Measurements from ENCODE around the gene LY6G6F. TPM values are rescaled to one million over a fixed set of nuclear protein-coding genes. Genes with fewer than 3 reads are reported as not detected.

LY6G6F gene
- total and polyA plus RNA-seq, 2 experiments from 2014 or later, result not detected

GRCh38 chr6:31697555-31697954 is 9.1 kb upstream of the LY6G6F start:
- Histone ChIP-seq H3K4me2 (ENCODE audit: unreplicated experiment) (no peak overlapping the region), H3K79me2 (ENCODE audit: insufficient read depth) (peaks cover 34% of the 10 kb centered on the region), H3K9me2 (ENCODE audit: insufficient read depth) (no peaks in the 10 kb centered on the region), H3K36me3 (ENCODE audit: low read depth) (peaks cover 13% of the 10 kb centered on the region; the same call in 1 of the 2 replicates), H3K27ac (no peak overlapping the region), H3F3A (ENCODE audit: insufficient read depth) (no peaks in the 10 kb centered on the region), H3K9ac (no peak overlapping the region), H2AFZ (no peak overlapping the region), H3K4me3 (no peak overlapping the region), H3K9me3 (ENCODE audit: low read depth) (no peaks in the 10 kb centered on the region), H3K27me3 (replicated peaks; ENCODE audit: insufficient read depth) (no peaks in the 10 kb centered on the region), H3K4me1 (ENCODE audit: insufficient read depth) (peaks cover 8% of the 10 kb centered on the region), H4K20me1 (ENCODE audit: insufficient read depth) (no peaks in the 10 kb centered on the region)
- 61 to 62% methylated on average over 3 of the region's 3 CpGs for WGBS, 2 experiments (ENCODE audit: low coverage in 1 of 2, low lambda C conversion rate in 2 of 2, missing lambda C conversion rate in 2 of 2)
- in situ Hi-C loops (cut with MboI), result no loop called here
- TF ChIP-seq EZH2 (IDR thresholded peaks at IDR 0.05; ENCODE audit: insufficient read depth, poor library complexity, severe bottlenecking), result no peak
- TF ChIP-seq EZH2phosphoT487 (IDR thresholded peaks at IDR 0.05; ENCODE audit: insufficient read depth, low read depth), result no peak
- no peak for DNase-seq

GRCh38 chr6:31700740-31701401 is 5.8 kb upstream of the LY6G6F start:
- 83 to 88% methylated on average over 5 of the region's 5 CpGs for WGBS, 2 experiments (ENCODE audit: low coverage in 1 of 2, low lambda C conversion rate in 2 of 2, missing lambda C conversion rate in 2 of 2)
- H3K4me3 ChIP-seq, result no peak overlapping the region
- H3K9me3 ChIP-seq (ENCODE audit: low read depth), result no peaks in the 10 kb centered on the region
- H3K4me1 ChIP-seq (ENCODE audit: insufficient read depth), result peaks cover 8% of the 10 kb centered on the region
- peaks cover 6% of the 10 kb centered on the region; the same call in 1 of the 2 replicates for H3K36me3 ChIP-seq (ENCODE audit: low read depth)
- no peaks in the 10 kb centered on the region for H3K9me2 ChIP-seq (ENCODE audit: insufficient read depth)
- TF ChIP-seq EZH2 (IDR thresholded peaks at IDR 0.05; ENCODE audit: insufficient read depth, poor library complexity, severe bottlenecking) (no peak), EZH2phosphoT487 (IDR thresholded peaks at IDR 0.05; ENCODE audit: insufficient read depth, low read depth) (no peak)
- H4K20me1 ChIP-seq (ENCODE audit: insufficient read depth), result no peaks in the 10 kb centered on the region
- peaks cover 36% of the 10 kb centered on the region for H3K79me2 ChIP-seq (ENCODE audit: insufficient read depth)
- H3K9ac ChIP-seq, result peak overlapping the region; percentile 86; the same call in 1 of the 2 replicates
- DNase-seq, result no peak
- no peaks in the 10 kb centered on the region for H3K27me3 ChIP-seq (replicated peaks; ENCODE audit: insufficient read depth)
- no peak overlapping the region for H2AFZ ChIP-seq
- no peaks in the 10 kb centered on the region for H3F3A ChIP-seq (ENCODE audit: insufficient read depth)
- in situ Hi-C loops (cut with MboI), result no loop called here
- no peak overlapping the region for H3K27ac ChIP-seq
- no peak overlapping the region for H3K4me2 ChIP-seq (ENCODE audit: unreplicated experiment)

- no peaks in the 10 kb centered on the region for H3F3A ChIP-seq (ENCODE audit: insufficient read depth)
- H4K20me1 ChIP-seq (ENCODE audit: insufficient read depth), result no peaks in the 10 kb centered on the region
- no peaks in the 10 kb centered on the region for H3K27me3 ChIP-seq (replicated peaks; ENCODE audit: insufficient read depth)
- no peak for TF ChIP-seq EZH2phosphoT487 (IDR thresholded peaks at IDR 0.05; ENCODE audit: insufficient read depth, low read depth)
- TF ChIP-seq EZH2 (IDR thresholded peaks at IDR 0.05; ENCODE audit: insufficient read depth, poor library complexity, severe bottlenecking), result no peak
- H3K27ac ChIP-seq, result peak overlapping the region; percentile 90
- H3K9ac ChIP-seq, result peak overlapping the region; percentile 86
- H3K4me3 ChIP-seq, result peak overlapping the region; percentile 96
- in situ Hi-C loops (cut with MboI), result no loop called here
- peak overlapping the region; percentile 99 for H3K4me2 ChIP-seq (ENCODE audit: unreplicated experiment)
- DNase-seq, result peak; percentile 56
- H3K4me1 ChIP-seq (ENCODE audit: insufficient read depth), result peaks cover 8% of the 10 kb centered on the region
- no peaks in the 10 kb centered on the region for H3K9me2 ChIP-seq (ENCODE audit: insufficient read depth)
- 25 to 29% methylated on average over 7 of the region's 7 CpGs for WGBS, 2 experiments (ENCODE audit: low coverage in 1 of 2, low lambda C conversion rate in 2 of 2, missing lambda C conversion rate in 2 of 2)
- peaks cover 6% of the 10 kb centered on the region; the same call in 1 of the 2 replicates for H3K36me3 ChIP-seq (ENCODE audit: low read depth)
- H2AFZ ChIP-seq, result peak overlapping the region; percentile 96
- H3K9me3 ChIP-seq (ENCODE audit: low read depth), result no peaks in the 10 kb centered on the region
- H3K79me2 ChIP-seq (ENCODE audit: insufficient read depth), result peaks cover 36% of the 10 kb centered on the region
Observed at GRCh38 chr6:31701666-31702404, 4.8 kb upstream of the LY6G6F start.

GRCh38 chr6:31702405-31702818 is 4.3 kb upstream of the LY6G6F start:
- WGBS, 2 experiments (ENCODE audit: low coverage in 1 of 2, low lambda C conversion rate in 2 of 2, missing lambda C conversion rate in 2 of 2), result 1 to 2% methylated on average over 10 of the region's 10 CpGs
- peak overlapping the region; percentile 96 for H2AFZ ChIP-seq
- H3K4me2 ChIP-seq (ENCODE audit: unreplicated experiment), result peak overlapping the region; percentile 99
- no peaks in the 10 kb centered on the region for H3K27me3 ChIP-seq (replicated peaks; ENCODE audit: insufficient read depth)
- peaks cover 8% of the 10 kb centered on the region for H3K4me1 ChIP-seq (ENCODE audit: insufficient read depth)
- no peaks in the 10 kb centered on the region for H4K20me1 ChIP-seq (ENCODE audit: insufficient read depth)
- peak overlapping the region; percentile 96 for H3K4me3 ChIP-seq
- H3K9me3 ChIP-seq (ENCODE audit: low read depth), result no peaks in the 10 kb centered on the region
- in situ Hi-C loops (cut with MboI), result no loop called here
- no peak for DNase-seq
- peak overlapping the region; percentile 86 for H3K9ac ChIP-seq
- H3K79me2 ChIP-seq (ENCODE audit: insufficient read depth), result peaks cover 36% of the 10 kb centered on the region
- no peaks in the 10 kb centered on the region for H3F3A ChIP-seq (ENCODE audit: insufficient read depth)
- peaks cover 6% of the 10 kb centered on the region; the same call in 1 of the 2 replicates for H3K36me3 ChIP-seq (ENCODE audit: low read depth)
- no peaks in the 10 kb centered on the region for H3K9me2 ChIP-seq (ENCODE audit: insufficient read depth)
- TF ChIP-seq EZH2 (IDR thresholded peaks at IDR 0.05; ENCODE audit: insufficient read depth, poor library complexity, severe bottlenecking) (no peak), EZH2phosphoT487 (IDR thresholded peaks at IDR 0.05; ENCODE audit: insufficient read depth, low read depth) (no peak)
- H3K27ac ChIP-seq, result peak overlapping the region; percentile 90
